ENCODE measurements around the gene ATXN2L. TPM values are rescaled to one million over a fixed set of nuclear protein-coding genes. Genes with fewer than 3 reads are reported as not detected.
A peak's percentile ranks its signal among the peaks of the same experiment; 100 is the strongest.

Gene ATXN2L
- total and polyA plus RNA-seq, 2 of the 4 experiments (the other 2 are of a cell fraction) = 12.9 to 58.8 TPM

GRCh38 chr16:28884045-28884444, 61.2 kb downstream of the ATXN2L start:
- no peak overlapping the region for H3K18ac ChIP-seq (ENCODE audit: low read depth, low read length)
- ChIA-PET POLR2A (ENCODE audit: unreplicated experiment) (no interaction called here), CTCF (no interaction called here)
- H4K5ac ChIP-seq (ENCODE audit: low read depth, low read length) = no peak overlapping the region
- peaks cover 7% of the 10 kb centered on the region; the same call in 1 of the 2 replicates for H3K9me1 ChIP-seq (ENCODE audit: insufficient read depth, low read length)
- H2BK5ac ChIP-seq (ENCODE audit: low read depth, low read length, poor library complexity, severe bottlenecking) = no peak overlapping the region
- peaks cover 7% of the 10 kb centered on the region; the same call in 1 of the 2 replicates for H3K4me1 ChIP-seq (ENCODE audit: control insufficient read depth, insufficient read depth, low read length)
- H2AFZ ChIP-seq (replicated peaks; ENCODE audit: low read length, poor library complexity) = no peak overlapping the region
- H3K36me3 ChIP-seq (ENCODE audit: control insufficient read depth, insufficient read depth, low read length) = no peaks in the 10 kb centered on the region
- H3K4me3 ChIP-seq (ENCODE audit: insufficient read depth, low read depth, low read length) = no peak overlapping the region
- TF ChIP-seq MAZ (IDR thresholded peaks at IDR 0.05; ENCODE audit: borderline replicate concordance, low read depth, low read length) = no peak
- TF ChIP-seq MXI1 (IDR thresholded peaks at IDR 0.05; ENCODE audit: borderline replicate concordance, low read depth, low read length) = no peak
- H3K27ac ChIP-seq (ENCODE audit: insufficient read depth, low read length) = no peak overlapping the region
- H4K20me1 ChIP-seq (ENCODE audit: insufficient read depth, low read length) = no peaks in the 10 kb centered on the region
- H2BK120ac ChIP-seq (ENCODE audit: low read depth, low read length) = no peak overlapping the region
- no peak overlapping the region for H3K56ac ChIP-seq (ENCODE audit: extremely low read depth, insufficient read depth, low read length)
- H2AK9ac ChIP-seq (replicated peaks; ENCODE audit: low read depth, low read length, poor library complexity) = peak overlapping the region; percentile 42
- no peak overlapping the region for H4K91ac ChIP-seq (ENCODE audit: insufficient read depth, low read depth, low read length)
- no peak overlapping the region for H3K4ac ChIP-seq (ENCODE audit: low read depth, low read length)
- no TSS peak for BruUV-seq (replicated peaks)
- no peak for ATAC-seq (ENCODE audit: low read depth)
- H3K79me1 ChIP-seq (ENCODE audit: low read depth in 1 of 2, low read length in 2 of 2) = peaks cover 3 to 6% of the 10 kb centered on the region in 2 experiments; a peak in 2 of 4 replicates
- H3K9me3 ChIP-seq (ENCODE audit: control insufficient read depth, insufficient read depth, low read length) = no peaks in the 10 kb centered on the region
- H4K8ac ChIP-seq (ENCODE audit: low read depth in 2 of 2, low read length in 2 of 2) = no peak overlapping the region
- intact Hi-C loops (cut with micrococcal nuclease) (loop anchor here (5.0 kb wide), 1 partner anchor 33 kb away; no protein-coding TSS in a partner anchor), dilution Hi-C loops (cut with HindIII; ENCODE audit: low sequenced_read_pairs, unreplicated experiment) (no loop called here), in situ Hi-C loops (cut with MboI; ENCODE audit: low sequenced_read_pairs) (no loop called here)
- DNase-seq = no peak
- no peak overlapping the region for H3K4me2 ChIP-seq (ENCODE audit: low read depth, low read length)
- H3K27me3 ChIP-seq (ENCODE audit: control insufficient read depth, insufficient read depth, low read length) = no peaks in the 10 kb centered on the region
- H3K14ac ChIP-seq (replicated peaks; ENCODE audit: low read depth, low read length) = no peak overlapping the region
- no peak overlapping the region for H3K9ac ChIP-seq (ENCODE audit: low read depth, low read length)
- no peak overlapping the region for H2BK15ac ChIP-seq (ENCODE audit: low read depth, low read length)
- H2BK20ac ChIP-seq (ENCODE audit: low read depth, low read length) = no peak overlapping the region
- no peak overlapping the region for H3K23ac ChIP-seq (ENCODE audit: low read depth, low read length)
- H2AK5ac ChIP-seq (ENCODE audit: low read depth, low read length) = no peak overlapping the region
- 92% methylated on average over 5 of the region's 6 CpGs; no CpG with 5 or more reads in 1 of the 2 experiments for WGBS, 2 experiments (ENCODE audit: extremely low coverage in 2 of 2, insufficient read length in 1 of 2)

Small RNA genes within 50 kb of the gene (microRNA-seq; reads per million reads assigned to microRNA genes)
- gene MIR4721 (ENCODE audit: unreplicated experiment) (not detected), gene RF00416 (ENCODE audit: insufficient read depth, insufficient read length) (not detected)

Small RNA genes within 50 kb of the gene (small RNA-seq; reads per million reads assigned to genes)
- gene RF00416 = 0 reads per million in 5 experiments

Other genes with a start within 250 kb of the ATXN2L start
- gene SULT1A2, start 225.9 kb upstream of the ATXN2L start, total RNA-seq (2012; rRNA removed) = not detected in 2 replicates
- gene SULT1A2, start 225.9 kb upstream of the ATXN2L start, polyA plus RNA-seq (2012; rRNA removed) = 0.09 TPM in 1 of 2 replicates, not detected in the other
- 1.1 and 1.6 TPM in 2 replicates for gene SULT1A1, start 213.0 kb upstream of the ATXN2L start, total RNA-seq (2012; rRNA removed)
- gene SULT1A1, start 213.0 kb upstream of the ATXN2L start, polyA plus RNA-seq (2012; rRNA removed) = 1.1 and 1.2 TPM in 2 replicates
- gene NPIPB8, start 184.9 kb upstream of the ATXN2L start, total RNA-seq (2012; rRNA removed) = not detected in 2 replicates
- gene NPIPB8, start 184.9 kb upstream of the ATXN2L start, polyA plus RNA-seq (2012; rRNA removed) = not detected in 2 replicates
- gene EIF3C, start 111.5 kb upstream of the ATXN2L start, total RNA-seq (2012; rRNA removed) = 132 and 184 TPM in 2 replicates
- 260 and 325 TPM in 2 replicates for gene EIF3C, start 111.5 kb upstream of the ATXN2L start, polyA plus RNA-seq (2012; rRNA removed)
- gene NPIPB9, start 71.2 kb upstream of the ATXN2L start, total RNA-seq (2012; rRNA removed) = 0.56 TPM in 1 of 2 replicates, not detected in the other
- gene NPIPB9, start 71.2 kb upstream of the ATXN2L start, polyA plus RNA-seq (2012; rRNA removed) = 0.11 and 0.15 TPM in 2 replicates
- 80.3 and 88.0 TPM in 2 replicates for gene TUFM, start 23.3 kb downstream of the ATXN2L start, total RNA-seq (2012; rRNA removed)
- gene TUFM, start 23.3 kb downstream of the ATXN2L start, polyA plus RNA-seq (2012; rRNA removed) = 126 and 131 TPM in 2 replicates
- 3.9 and 4.7 TPM in 2 replicates for gene SH2B1, start 40.8 kb downstream of the ATXN2L start, total RNA-seq (2012; rRNA removed)
- gene SH2B1, start 40.8 kb downstream of the ATXN2L start, polyA plus RNA-seq (2012; rRNA removed) = 38.6 and 39.9 TPM in 2 replicates
- gene ATP2A1, start 55.5 kb downstream of the ATXN2L start, total RNA-seq (2012; rRNA removed) = under 0.01 TPM in 1 of 2 replicates, not detected in the other
- 0.56 and 0.63 TPM in 2 replicates for gene ATP2A1, start 55.5 kb downstream of the ATXN2L start, polyA plus RNA-seq (2012; rRNA removed)
- gene RABEP2, start 102.2 kb downstream of the ATXN2L start, total RNA-seq (2012; rRNA removed) = 12.2 and 14.4 TPM in 2 replicates
- gene RABEP2, start 102.2 kb downstream of the ATXN2L start, polyA plus RNA-seq (2012; rRNA removed) = 20.0 and 21.9 TPM in 2 replicates
- gene CD19, start 109.0 kb downstream of the ATXN2L start, total RNA-seq (2012; rRNA removed) = not detected in 2 replicates
- not detected in 2 replicates for gene CD19, start 109.0 kb downstream of the ATXN2L start, polyA plus RNA-seq (2012; rRNA removed)
- gene NFATC2IP, start 127.9 kb downstream of the ATXN2L start, total RNA-seq (2012; rRNA removed) = 8.1 and 10.0 TPM in 2 replicates
- gene NFATC2IP, start 127.9 kb downstream of the ATXN2L start, polyA plus RNA-seq (2012; rRNA removed) = 24.5 and 29.1 TPM in 2 replicates
- 4.7 and 6.9 TPM in 2 replicates for gene SPNS1, start 151.8 kb downstream of the ATXN2L start, total RNA-seq (2012; rRNA removed)
- 37.3 and 39.9 TPM in 2 replicates for gene SPNS1, start 151.8 kb downstream of the ATXN2L start, polyA plus RNA-seq (2012; rRNA removed)
- 0.18 TPM in 1 of 2 replicates, not detected in the other for gene LAT, start 162.1 kb downstream of the ATXN2L start, total RNA-seq (2012; rRNA removed)
- 7.4 and 7.6 TPM in 2 replicates for gene LAT, start 162.1 kb downstream of the ATXN2L start, polyA plus RNA-seq (2012; rRNA removed)

All from IMR-90 (cell line).